Central memory CD8-positive, alpha-beta T cell (primary cell): ENCODE measurements around the gene PDCD7.
A peak's percentile ranks its signal among the peaks of the same experiment; 100 is the strongest.
"Not testable (repeated sequence)": the region's sequence is repeated elsewhere in the genome, so short reads cannot be mapped to it uniquely, and the experiment has no call there.

Source experiments
- ATAC-seq: fragments of 150-1000 bp; cut with Tn5 transposase; replicated peaks from 2 replicates; pipeline ENCODE4 v1.10.0; 2022; ENCODE audit warnings: mild to moderate bottlenecking, moderate FRiP score, moderate number of reproducible peaks; ENCODE audit not compliant: poor library complexity, severe bottlenecking; ENCODE audit errors: extremely low read depth
- DNase-seq, 2 donors: peaks; one replicate each; pipeline ENCODE4 v3.0.0; 2021; ENCODE audit warnings: low spot score in 2 of 2
- H3K27ac Mint-ChIP-seq: one replicate; pipeline ENCODE4 v1.8.0; 2022; ENCODE audit warnings: low read depth, mild to moderate bottlenecking, moderate library complexity, mixed read lengths
- H3K27me3 Mint-ChIP-seq: one replicate; pipeline ENCODE4 v1.8.0; 2022; ENCODE audit warnings: mixed read lengths
- H3K36me3 Mint-ChIP-seq: one replicate; pipeline ENCODE4 v1.8.0; 2022; ENCODE audit warnings: mild to moderate bottlenecking, moderate library complexity, mixed read lengths; ENCODE audit not compliant: insufficient read depth
- H3K4me1 Mint-ChIP-seq: one replicate; pipeline ENCODE4 v1.8.0; 2022; ENCODE audit warnings: mixed read lengths
- H3K4me3 Mint-ChIP-seq: one replicate; pipeline ENCODE4 v1.8.0; 2022; ENCODE audit warnings: mild to moderate bottlenecking, moderate library complexity, mixed read lengths
- H3K9me3 Mint-ChIP-seq: one replicate; pipeline ENCODE4 v1.8.0; 2022; ENCODE audit warnings: mixed read lengths

PDCD7 gene

GRCh38 chr15:65074946-65075345 is 58.7 kb downstream of the PDCD7 start:
- not testable (repeated sequence) for H3K36me3 Mint-ChIP-seq, H3K4me3 Mint-ChIP-seq, H3K9me3 Mint-ChIP-seq, H3K4me1 Mint-ChIP-seq, H3K27ac Mint-ChIP-seq, DNase-seq, ATAC-seq
- H3K27me3 Mint-ChIP-seq, result peaks cover 31% of the 10 kb centered on the region

- peaks cover under 1% of the 10 kb centered on the region for H3K4me1 Mint-ChIP-seq
- no peak overlapping the region for H3K27ac Mint-ChIP-seq
- ATAC-seq (no peak), DNase-seq (no peak)
- H3K27me3 Mint-ChIP-seq, result peaks cover 22% of the 10 kb centered on the region
- no peaks in the 10 kb centered on the region for H3K9me3 Mint-ChIP-seq
- no peak overlapping the region for H3K4me3 Mint-ChIP-seq
- peaks cover 2% of the 10 kb centered on the region for H3K36me3 Mint-ChIP-seq
These were observed 61.0 kb downstream of the PDCD7 start for GRCh38 chr15:65072617-65073016.

- Mint-ChIP-seq H3K9me3 (no peaks in the 10 kb centered on the region), H3K27ac (no peak overlapping the region), H3K36me3 (peaks cover 2% of the 10 kb centered on the region), H3K4me1 (peaks cover 4% of the 10 kb centered on the region), H3K4me3 (no peak overlapping the region), H3K27me3 (peaks cover 27% of the 10 kb centered on the region)
- DNase-seq (no peak), ATAC-seq (no peak)
These were observed 61.6 kb downstream of the PDCD7 start for GRCh38 chr15:65072027-65072426.

- H3K36me3 Mint-ChIP-seq, result peaks cover 2% of the 10 kb centered on the region
- no peaks in the 10 kb centered on the region for H3K9me3 Mint-ChIP-seq
- peaks cover 6% of the 10 kb centered on the region for H3K4me1 Mint-ChIP-seq
- H3K27me3 Mint-ChIP-seq, result peaks cover 30% of the 10 kb centered on the region
- no peak overlapping the region for H3K4me3 Mint-ChIP-seq
- DNase-seq (no peak), ATAC-seq (no peak)
- H3K27ac Mint-ChIP-seq, result no peak overlapping the region
These were observed 62.2 kb downstream of the PDCD7 start for GRCh38 chr15:65071381-65071811.

GRCh38 chr15:65069779-65070546 is 63.6 kb downstream of the PDCD7 start:
- no peak overlapping the region for H3K4me3 Mint-ChIP-seq
- H3K27me3 Mint-ChIP-seq, result peaks cover 37% of the 10 kb centered on the region
- ATAC-seq, result no peak
- no peak for DNase-seq
- H3K9me3 Mint-ChIP-seq, result no peaks in the 10 kb centered on the region
- no peak overlapping the region for H3K27ac Mint-ChIP-seq
- H3K4me1 Mint-ChIP-seq, result peaks cover 6% of the 10 kb centered on the region
- no peaks in the 10 kb centered on the region for H3K36me3 Mint-ChIP-seq

- no peaks in the 10 kb centered on the region for H3K36me3 Mint-ChIP-seq
- H3K4me3 Mint-ChIP-seq, result no peak overlapping the region
- ATAC-seq, result no peak
- H3K27me3 Mint-ChIP-seq, result peaks cover 39% of the 10 kb centered on the region
- no peak overlapping the region for H3K27ac Mint-ChIP-seq
- DNase-seq, result no peak
- peaks cover 6% of the 10 kb centered on the region for H3K4me1 Mint-ChIP-seq
- no peaks in the 10 kb centered on the region for H3K9me3 Mint-ChIP-seq
These were observed 64.4 kb downstream of the PDCD7 start for GRCh38 chr15:65069179-65069578.

- H3K27me3 Mint-ChIP-seq, result peaks cover 46% of the 10 kb centered on the region
- H3K36me3 Mint-ChIP-seq, result no peaks in the 10 kb centered on the region
- H3K4me1 Mint-ChIP-seq, result peaks cover 6% of the 10 kb centered on the region
- no peak overlapping the region for H3K27ac Mint-ChIP-seq
- DNase-seq, result no peak
- ATAC-seq, result no peak
- H3K9me3 Mint-ChIP-seq, result no peaks in the 10 kb centered on the region
- H3K4me3 Mint-ChIP-seq, result peak overlapping the region; percentile 50
These were observed 65.2 kb downstream of the PDCD7 start for GRCh38 chr15:65068403-65068788.

GRCh38 chr15:65067645-65068402 is 65.8 kb downstream of the PDCD7 start, which contains the start of gene RASL12:
RASL12 (minus strand) TSS chr15:65067991; CDS start chr15:65067835, 156 bp downstream.
- Mint-ChIP-seq H3K36me3 (no peaks in the 10 kb centered on the region), H3K9me3 (no peaks in the 10 kb centered on the region), H3K27ac (no peak within 1 kb of the TSS), H3K27me3 (peaks cover 51% of the 10 kb centered on the region), H3K4me1 (peaks cover 6% of the 10 kb centered on the region), H3K4me3 (peak within 1 kb of the TSS; percentile 50)
- DNase-seq (no peak), ATAC-seq (no peak)
